GM18867 (cell line): ENCODE results near the gene ANKRD34A.
"Not testable (repeated sequence)": the region's sequence is repeated elsewhere in the genome, so short reads cannot be mapped to it uniquely, and the experiment has no call there.

Experiments used
- ATAC-seq: cut with Tn5 transposase; IDR thresholded peaks from one replicate; pipeline ENCODE4 v1.9.1; 2021; ENCODE audit warnings: mild to moderate bottlenecking, moderate library complexity; ENCODE audit not compliant: unreplicated experiment

The ANKRD34A gene

DNA sequence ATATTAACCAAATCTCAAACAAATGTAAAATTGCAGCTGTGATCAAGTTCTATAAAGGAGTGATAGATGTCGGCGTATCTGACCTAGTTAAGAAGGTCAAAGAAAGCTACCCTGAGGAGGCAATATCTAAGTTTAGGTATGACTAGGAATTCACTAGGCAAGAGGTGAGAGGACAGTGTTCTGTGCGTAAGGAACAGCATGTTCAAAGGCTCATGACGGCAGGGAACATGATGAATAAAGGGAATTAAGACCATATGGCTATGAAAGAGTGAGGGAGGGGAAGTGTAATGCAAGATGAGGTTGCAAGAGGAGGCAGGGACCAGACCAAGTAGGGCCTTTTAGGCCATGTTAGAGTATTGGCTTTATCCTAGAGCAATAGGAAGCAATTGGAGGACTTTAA lies 15.2 kb downstream of the ANKRD34A start:
- ATAC-seq, result no peak

- ATAC-seq, result no peak
Observed at GRCh38 chr1:145947551-145947950, 16.8 kb downstream of the ANKRD34A start.

DNA sequence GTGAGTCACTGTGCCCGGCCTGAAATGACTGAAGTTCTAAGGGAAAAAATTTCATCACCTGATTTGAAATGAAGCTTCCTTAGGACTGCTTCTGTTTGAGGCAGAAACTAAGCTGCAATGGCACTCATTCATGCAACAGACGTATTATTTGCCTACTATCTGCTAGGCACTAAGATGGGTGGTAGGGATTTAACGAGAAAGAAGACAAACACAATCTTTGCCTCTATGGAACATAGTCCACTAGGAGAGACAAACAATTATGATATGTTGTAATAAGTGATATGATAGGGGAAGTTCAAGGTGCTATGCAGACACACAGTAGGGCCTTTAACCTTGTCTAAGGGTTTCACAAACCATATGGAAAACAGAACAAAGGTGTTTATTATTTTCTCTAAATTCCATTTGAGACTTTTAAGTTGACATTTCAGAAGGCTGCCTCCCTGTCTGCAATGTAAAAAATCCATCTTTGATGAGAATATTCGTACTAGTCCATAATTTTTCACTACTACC lies 17.8 kb downstream of the ANKRD34A start:
- no peak for ATAC-seq

GRCh38 chr1:145944532-145944931 lies 19.8 kb downstream of the ANKRD34A start:
- ATAC-seq, result no peak

GRCh38 chr1:145942871-145943270 lies 21.5 kb downstream of the ANKRD34A start:
- ATAC-seq, result no peak

DNA sequence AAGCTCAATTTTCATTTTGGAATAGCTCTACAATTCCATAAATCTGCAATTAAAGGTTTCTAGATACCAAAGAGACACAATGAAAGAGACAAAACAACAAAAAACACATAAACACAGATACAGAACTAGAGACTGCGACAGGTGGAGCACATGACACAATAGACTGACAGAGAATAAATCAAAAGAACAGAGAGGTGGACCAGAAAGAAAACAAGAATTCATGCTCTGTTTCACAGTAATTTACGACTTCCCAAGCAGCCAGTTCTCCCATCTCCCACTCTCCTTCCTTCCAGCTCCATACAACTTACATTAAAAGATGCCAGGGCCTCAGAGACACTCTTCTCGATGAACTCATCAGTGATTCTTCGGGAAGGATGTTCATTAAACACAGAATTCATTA lies 22.0 kb downstream of the ANKRD34A start:
- no peak for ATAC-seq

DNA sequence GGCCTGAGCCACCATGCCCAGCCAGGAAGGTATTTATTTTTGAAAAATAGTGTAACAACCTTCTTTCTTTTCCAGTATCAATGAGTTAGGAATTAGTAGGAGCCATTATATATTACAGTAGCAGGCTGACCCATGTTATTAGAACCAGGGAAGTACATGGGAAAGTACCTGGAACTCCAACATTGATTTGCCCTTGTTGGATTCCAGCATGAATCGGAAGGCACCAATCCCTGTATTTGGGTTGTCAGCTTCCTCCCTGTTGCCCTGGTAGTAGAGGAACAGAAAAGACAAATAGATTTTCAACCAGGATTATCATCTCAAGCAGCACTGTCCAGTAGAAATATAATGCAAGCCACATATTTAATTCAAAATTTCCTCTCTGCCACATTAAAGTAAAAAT lies 26.9 kb downstream of the ANKRD34A start:
- ATAC-seq, result no peak

GRCh38 chr1:145936247-145936646 lies 28.1 kb downstream of the ANKRD34A start:
- ATAC-seq, result no peak

DNA sequence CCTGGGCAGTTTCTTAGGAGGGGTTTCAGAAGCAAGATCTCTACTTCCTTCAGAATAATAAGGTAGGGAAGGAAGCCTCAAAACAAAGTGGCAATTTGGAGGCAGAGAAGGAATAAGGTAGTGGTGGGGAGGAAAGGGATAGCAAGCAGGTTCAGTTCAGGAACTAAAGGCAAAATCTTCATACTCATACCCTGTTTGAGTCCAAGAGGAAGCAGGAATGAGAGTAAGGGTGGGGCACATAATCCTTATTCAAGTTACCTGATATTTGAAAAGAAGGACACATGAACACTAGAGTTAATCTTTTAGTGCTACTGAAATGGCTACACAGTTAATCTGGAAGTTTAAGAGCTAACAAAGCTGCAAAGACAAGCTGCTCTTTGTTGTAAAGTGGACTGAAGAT lies 28.7 kb downstream of the ANKRD34A start:
- ATAC-seq, result no peak

- not testable (repeated sequence) for ATAC-seq
Observed at GRCh38 chr1:145932522-145933009, 31.8 kb downstream of the ANKRD34A start.

GRCh38 chr1:145927916-145928643 lies 36.3 kb downstream of the ANKRD34A start:
- no peak for ATAC-seq

- ATAC-seq, result peak; percentile 95
Observed at GRCh38 chr1:145927063-145927886, 37.1 kb downstream of the ANKRD34A start, which contains the start of gene RBM8A. TSS of gene RBM8A (minus strand) at chr1:145927484. CDS start at chr1:145927426, 58 bp downstream.

DNA sequence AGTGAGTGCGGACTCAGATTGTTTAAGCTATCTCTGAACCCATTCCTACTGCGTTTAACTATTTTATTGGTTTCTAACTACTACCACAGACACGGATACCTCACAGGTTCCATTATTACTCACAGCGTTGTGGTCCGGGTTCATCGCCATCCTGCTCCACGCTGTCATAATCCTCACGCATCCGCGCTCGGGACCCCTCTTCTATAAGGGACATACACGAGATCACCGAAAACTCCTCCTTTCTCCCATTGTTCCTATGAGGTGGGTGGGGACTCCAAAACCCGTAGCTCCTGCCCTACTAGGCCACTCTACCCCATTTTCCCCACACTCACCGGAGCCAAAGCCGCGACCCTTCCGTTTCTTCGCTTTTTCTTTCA lies 37.7 kb downstream of the ANKRD34A start:
- ATAC-seq, result peak; percentile 5

DNA sequence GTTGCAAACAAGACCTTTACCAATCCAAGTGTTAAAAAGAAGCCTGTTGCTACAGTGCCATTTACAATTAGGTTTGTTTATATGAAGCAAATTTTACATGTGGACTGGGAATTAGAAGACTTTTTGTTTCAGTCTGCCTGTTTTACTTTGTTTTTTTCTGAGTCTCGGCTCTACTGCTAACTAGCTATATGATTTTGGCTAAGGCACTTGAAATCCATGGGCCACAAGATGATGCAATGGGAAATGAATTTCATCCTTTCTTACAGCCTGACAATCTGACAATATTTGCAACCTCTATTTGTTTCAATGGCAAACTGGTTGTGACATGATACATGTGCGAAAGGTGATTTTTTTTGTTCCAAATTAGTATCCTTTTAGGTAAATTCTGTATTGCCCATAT lies 42.1 kb downstream of the ANKRD34A start:
- no peak for ATAC-seq

GRCh38 chr1:145920297-145920696 lies 44.1 kb downstream of the ANKRD34A start:
- not testable (repeated sequence) for ATAC-seq

GRCh38 chr1:145918992-145919939 lies 45.1 kb downstream of the ANKRD34A start:
- peak; percentile 83 for ATAC-seq

DNA sequence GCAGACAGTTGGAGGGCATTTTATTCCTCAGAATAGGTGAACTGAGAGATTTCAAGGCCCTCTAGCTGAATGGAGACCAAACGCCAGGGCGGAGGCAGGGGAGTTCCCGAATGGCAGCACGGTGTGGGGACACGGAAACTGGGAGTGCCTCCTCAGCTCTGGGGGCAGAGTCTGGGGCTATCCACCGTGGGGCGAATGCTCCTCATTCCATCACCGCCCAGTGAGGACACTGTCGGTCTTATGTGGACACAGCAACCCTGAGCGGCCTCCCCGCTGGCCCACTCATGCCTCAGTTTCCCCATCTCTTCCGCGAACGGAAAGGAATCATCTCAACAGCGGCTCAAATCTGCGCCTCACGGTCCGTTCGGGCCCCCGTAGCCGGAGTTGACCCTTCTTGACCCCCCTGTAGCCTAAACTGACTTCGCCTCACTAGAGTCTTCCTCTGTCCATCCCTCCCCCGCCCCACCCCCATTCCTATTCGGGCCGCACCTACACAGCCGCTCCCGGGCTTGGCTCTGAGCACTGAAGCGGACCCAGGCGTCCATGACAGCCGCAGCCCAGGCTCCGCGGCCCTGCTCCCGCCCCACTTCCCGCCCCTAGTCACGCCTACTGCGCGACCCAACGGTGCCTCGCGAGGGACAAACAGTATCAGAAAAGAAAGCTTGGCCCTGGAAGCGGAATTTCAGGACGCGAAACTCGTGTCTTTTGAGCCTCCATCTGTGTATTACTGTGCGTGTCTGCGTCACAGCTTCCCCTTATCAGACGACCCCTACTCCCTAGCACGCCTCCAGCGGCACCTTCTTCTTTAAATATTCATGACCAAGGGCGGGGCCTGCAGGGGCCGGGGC lies 46.0 kb downstream of the ANKRD34A start, which contains the start of gene PEX11B:
PEX11B (minus strand) TSS at position 574 of the 848 bp plus-strand sequence; CDS start at position 545, 29 bp downstream.
- ATAC-seq, result peak; percentile 76

- no peak for ATAC-seq
Observed at GRCh38 chr1:145917595-145917994, 46.8 kb downstream of the ANKRD34A start.

GRCh38 chr1:145916745-145917144 lies 47.6 kb downstream of the ANKRD34A start:
- no peak for ATAC-seq
